Measurements from ENCODE around the gene EGLN3.

The EGLN3 gene

DNA sequence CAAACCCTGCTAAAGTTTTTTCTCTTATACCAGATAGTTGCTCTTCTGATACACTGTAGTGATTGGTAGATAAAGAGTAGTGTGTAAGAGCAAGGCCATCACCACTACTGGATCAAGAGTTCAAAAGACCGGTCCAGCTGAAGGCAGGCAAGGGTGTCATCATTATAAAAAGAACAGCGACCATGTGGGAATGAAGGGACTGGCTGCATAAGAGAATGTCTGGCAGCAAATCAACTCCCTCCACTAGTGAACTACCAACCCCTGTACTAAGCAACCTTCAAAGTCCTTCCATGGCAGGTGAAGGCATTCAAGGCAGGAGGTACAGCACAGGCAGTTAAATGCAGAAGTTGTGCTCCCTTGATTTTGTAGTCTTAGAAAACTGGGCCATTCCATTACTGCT is 53.5 kb downstream of the EGLN3 start:
- ATAC-seq (replicated peaks; ENCODE audit: extremely low read depth, poor library complexity, severe bottlenecking) (no peak), DNase-seq (ENCODE audit: low spot score in 2 of 2) (no peak)
- Mint-ChIP-seq H3K27ac (ENCODE audit: low read depth) (no peak overlapping the region), H3K36me3 (ENCODE audit: insufficient read depth) (no peaks in the 10 kb centered on the region), H3K4me1 (no peaks in the 10 kb centered on the region), H3K27me3 (no peaks in the 10 kb centered on the region), H3K9me3 (peaks cover 11% of the 10 kb centered on the region), H3K4me3 (no peak overlapping the region)

DNA sequence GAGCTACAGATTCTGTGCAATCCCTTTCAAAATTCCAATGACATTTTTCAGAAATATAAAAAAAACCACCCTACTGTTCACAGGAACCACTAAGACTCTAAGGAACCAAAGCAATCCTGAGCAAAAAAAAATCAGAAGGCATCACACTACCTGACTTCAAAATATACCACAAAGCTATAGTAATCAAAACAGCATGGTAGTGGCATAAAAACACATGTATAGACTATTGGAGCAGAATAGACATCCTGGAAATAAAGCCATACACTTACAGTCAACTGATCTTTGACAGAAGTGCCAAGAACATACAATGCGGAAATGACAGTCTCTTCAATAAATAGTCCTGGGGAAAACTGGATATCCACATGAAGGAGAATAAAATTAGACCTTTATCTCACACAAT is 56.5 kb downstream of the EGLN3 start:
- Mint-ChIP-seq H3K4me1 (no peaks in the 10 kb centered on the region), H3K4me3 (no peak overlapping the region), H3K36me3 (ENCODE audit: insufficient read depth) (no peaks in the 10 kb centered on the region), H3K9me3 (peaks cover 22% of the 10 kb centered on the region), H3K27me3 (no peaks in the 10 kb centered on the region), H3K27ac (ENCODE audit: low read depth) (no peak overlapping the region)
- ATAC-seq (replicated peaks; ENCODE audit: extremely low read depth, poor library complexity, severe bottlenecking) (no peak), DNase-seq (ENCODE audit: low spot score in 2 of 2) (no peak)

DNA sequence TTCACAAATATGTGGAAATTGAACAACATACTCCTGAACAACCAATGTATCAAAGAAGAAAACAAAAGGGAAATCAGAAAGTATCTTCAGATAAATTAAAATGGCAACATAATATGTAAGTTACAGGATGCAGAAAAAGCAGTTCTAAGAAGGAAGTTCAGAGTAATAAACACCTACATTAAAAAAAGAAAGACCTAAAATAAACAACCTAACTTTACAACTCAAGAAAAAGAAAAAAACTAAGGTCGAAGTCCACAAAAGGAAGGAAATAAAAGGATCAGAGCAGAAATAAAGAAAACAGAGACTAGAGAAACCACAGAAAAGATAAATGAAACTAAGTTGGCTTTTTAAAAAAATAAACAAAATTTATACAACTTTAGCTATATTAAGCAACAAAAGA is 59.2 kb downstream of the EGLN3 start:
- H3K4me3 Mint-ChIP-seq, result no peak overlapping the region
- no peak for ATAC-seq (replicated peaks; ENCODE audit: extremely low read depth, poor library complexity, severe bottlenecking)
- H3K4me1 Mint-ChIP-seq, result no peaks in the 10 kb centered on the region

DNA sequence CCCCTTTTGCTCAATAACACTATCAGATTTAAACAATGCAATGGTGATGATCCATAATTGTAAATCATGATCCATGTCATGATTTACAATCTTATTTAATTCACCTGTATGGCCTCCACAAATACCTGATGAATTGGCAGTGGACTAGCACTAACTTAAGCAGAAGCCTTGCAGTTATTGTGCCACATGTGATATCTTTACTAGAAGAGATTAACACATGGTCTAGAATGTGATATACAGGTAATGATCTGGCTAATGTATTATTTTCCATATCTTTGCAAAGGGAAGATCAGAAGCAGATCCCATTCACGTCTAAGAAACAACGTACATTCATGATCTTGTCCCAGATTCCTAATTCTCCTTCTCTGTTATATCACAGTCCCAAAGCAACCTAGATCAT is 66.0 kb downstream of the EGLN3 start:
- H3K9me3 Mint-ChIP-seq, result peaks cover 16% of the 10 kb centered on the region
- no peaks in the 10 kb centered on the region for H3K27me3 Mint-ChIP-seq
- H3K4me3 Mint-ChIP-seq, result no peak overlapping the region
- ATAC-seq (replicated peaks; ENCODE audit: extremely low read depth, poor library complexity, severe bottlenecking), result no peak
- no peak overlapping the region for H3K27ac Mint-ChIP-seq (ENCODE audit: low read depth)
- DNase-seq (ENCODE audit: low spot score in 2 of 2), result no peak
- H3K36me3 Mint-ChIP-seq (ENCODE audit: insufficient read depth), result no peaks in the 10 kb centered on the region
- no peaks in the 10 kb centered on the region for H3K4me1 Mint-ChIP-seq

More for the DNA sequence above, 59.2 kb downstream of the EGLN3 start:
- peaks cover 28% of the 10 kb centered on the region for H3K9me3 Mint-ChIP-seq
- H3K36me3 Mint-ChIP-seq (ENCODE audit: insufficient read depth), result no peaks in the 10 kb centered on the region
- no peaks in the 10 kb centered on the region for H3K27me3 Mint-ChIP-seq
- no peak overlapping the region for H3K27ac Mint-ChIP-seq (ENCODE audit: low read depth)
- no peak for DNase-seq (ENCODE audit: low spot score in 2 of 2)

DNA sequence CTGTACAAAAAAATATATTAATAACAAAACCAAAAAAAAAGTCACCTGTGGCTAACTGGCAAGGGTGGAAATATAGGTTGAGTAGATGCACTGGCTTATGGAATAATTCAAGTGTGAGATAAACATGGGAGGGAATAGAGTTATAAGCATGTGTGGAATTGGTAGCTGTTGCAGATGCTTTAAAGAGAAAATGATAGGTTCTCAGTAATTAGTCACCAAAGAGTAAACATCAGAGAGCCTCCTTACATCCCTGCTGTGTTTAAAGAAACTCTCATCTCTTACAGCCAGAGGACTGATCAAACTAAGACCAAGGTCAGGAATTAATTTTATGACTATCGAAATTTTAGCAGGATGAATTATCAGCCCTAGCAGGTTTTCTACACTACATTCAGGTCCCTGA is 70.5 kb downstream of the EGLN3 start:
- ATAC-seq (replicated peaks; ENCODE audit: extremely low read depth, poor library complexity, severe bottlenecking), result no peak
- H3K27ac Mint-ChIP-seq (ENCODE audit: low read depth), result no peak overlapping the region
- H3K36me3 Mint-ChIP-seq (ENCODE audit: insufficient read depth), result no peaks in the 10 kb centered on the region
- H3K4me3 Mint-ChIP-seq, result no peak overlapping the region
- no peak for DNase-seq (ENCODE audit: low spot score in 2 of 2)
- peaks cover 19% of the 10 kb centered on the region for H3K9me3 Mint-ChIP-seq
- no peaks in the 10 kb centered on the region for H3K4me1 Mint-ChIP-seq
- H3K27me3 Mint-ChIP-seq, result no peaks in the 10 kb centered on the region

DNA sequence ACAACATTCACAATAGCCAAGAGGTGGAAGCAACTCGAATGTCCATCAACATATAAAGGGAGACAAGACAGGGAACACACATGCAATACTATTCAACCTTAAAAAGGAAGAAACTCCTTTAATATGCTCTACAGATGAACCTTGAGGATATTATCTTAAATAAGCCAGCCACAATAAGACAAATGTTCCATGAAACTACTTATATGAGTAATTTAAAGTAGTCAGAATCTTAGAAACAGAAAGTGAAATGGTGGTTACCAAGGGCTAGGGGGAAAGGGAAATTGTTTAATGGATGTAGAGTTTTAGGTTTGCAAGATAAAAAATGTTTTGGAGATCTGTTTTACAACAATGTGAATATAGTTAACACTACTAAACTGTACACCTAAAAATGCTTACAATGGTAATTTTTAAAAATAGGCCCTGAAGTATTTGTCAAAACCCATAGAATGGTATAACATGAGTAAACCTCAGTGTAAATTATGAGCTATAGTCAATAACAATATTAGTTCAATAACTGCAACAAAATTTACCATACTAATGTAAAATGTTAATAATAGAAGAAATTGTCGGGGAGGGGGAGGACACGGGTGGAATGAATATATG is 71.1 kb downstream of the EGLN3 start:
- Mint-ChIP-seq H3K27ac (ENCODE audit: low read depth) (no peak overlapping the region), H3K4me1 (no peaks in the 10 kb centered on the region), H3K36me3 (ENCODE audit: insufficient read depth) (no peaks in the 10 kb centered on the region), H3K9me3 (peaks cover 25% of the 10 kb centered on the region), H3K4me3 (no peak overlapping the region), H3K27me3 (no peaks in the 10 kb centered on the region)
- no peak for DNase-seq (ENCODE audit: low spot score in 2 of 2)
- no peak for ATAC-seq (replicated peaks; ENCODE audit: extremely low read depth, poor library complexity, severe bottlenecking)

DNA sequence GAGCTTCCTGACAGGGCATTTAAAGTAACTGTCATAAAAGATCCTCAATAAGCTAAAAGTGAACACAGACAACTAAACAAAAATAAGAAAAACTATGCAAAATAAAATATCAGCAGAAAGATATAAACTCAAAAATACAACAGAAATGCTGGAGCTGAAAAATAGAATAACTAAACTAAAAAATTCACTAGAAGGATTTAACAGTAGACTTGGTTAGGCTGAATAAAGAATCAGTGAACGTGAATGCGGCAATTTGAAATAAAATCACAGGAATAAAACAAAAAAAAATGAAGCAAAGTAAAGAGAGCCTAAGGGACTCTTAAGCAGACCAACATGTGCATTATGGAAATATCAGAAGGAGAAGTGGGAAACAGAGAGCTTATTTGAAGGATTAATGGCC is 74.6 kb downstream of the EGLN3 start:
- Mint-ChIP-seq H3K4me1 (no peaks in the 10 kb centered on the region), H3K4me3 (no peak overlapping the region), H3K9me3 (peaks cover 29% of the 10 kb centered on the region), H3K27ac (ENCODE audit: low read depth) (no peak overlapping the region), H3K27me3 (no peaks in the 10 kb centered on the region), H3K36me3 (ENCODE audit: insufficient read depth) (no peaks in the 10 kb centered on the region)
- no peak for ATAC-seq (replicated peaks; ENCODE audit: extremely low read depth, poor library complexity, severe bottlenecking)
- no peak for DNase-seq (ENCODE audit: low spot score in 2 of 2)

Measured in central memory CD8-positive, alpha-beta T cell (primary cell).